IMR-90 (cell line): ENCODE measurements around the gene SV2C.

Experiments used
- CEBPB ChIP-seq: IDR thresholded peaks from 2 replicates; pipeline ENCODE4 v1.6.1; 2012; ENCODE audit warnings: low read depth, low read length, improper control_type of control experiment
- MXI1 ChIP-seq: IDR thresholded peaks from 2 replicates; pipeline ENCODE4 v1.6.1; 2012; ENCODE audit warnings: low read depth, mild to moderate bottlenecking, low read length, moderate library complexity, borderline replicate concordance
- POLR2A ChIP-seq: IDR thresholded peaks from 2 replicates; pipeline ENCODE4 v1.6.1; 2012; ENCODE audit warnings: mild to moderate bottlenecking, low read depth, low read length
- RAD21 ChIP-seq: IDR thresholded peaks from 2 replicates; pipeline ENCODE4 v1.6.1; 2012; ENCODE audit warnings: low read length, improper control_type of control experiment
- TF ChIP-seq, protein P1 (sequence below): conservative IDR thresholded peaks from 2 replicates; pipeline ENCODE4 v1.5.1; 2012; ENCODE audit warnings: mild to moderate bottlenecking, low read depth, low read length, improper control_type of control experiment
- TF ChIP-seq, protein P2 (sequence below): fragments of 150-350 bp; IDR thresholded peaks from 2 replicates; pipeline ENCODE4 v1.6.1; 2016; ENCODE audit warnings: low read depth, mild to moderate bottlenecking, low read length, moderate library complexity, borderline replicate concordance

DNA sequence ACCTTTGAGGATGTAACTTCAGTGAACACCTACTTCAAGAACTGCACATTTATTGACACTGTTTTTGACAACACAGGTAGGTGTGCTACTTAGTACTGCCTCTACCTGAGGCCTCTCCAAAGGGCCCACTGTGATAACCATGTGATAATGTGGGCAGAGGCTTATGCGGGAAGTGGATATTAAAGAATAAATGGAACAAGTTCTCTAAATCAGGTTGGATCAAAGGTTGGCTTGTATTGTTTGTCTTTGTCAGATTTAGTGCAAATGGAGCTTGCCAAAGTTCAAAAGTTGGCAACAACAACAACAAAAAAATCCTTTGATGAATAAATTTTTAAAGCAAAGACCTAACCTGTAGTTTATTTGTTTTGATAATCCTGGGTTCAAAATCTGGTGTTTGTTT, 215.7 kb downstream of the SV2C start:
- TF ChIP-seq, protein P1, sequence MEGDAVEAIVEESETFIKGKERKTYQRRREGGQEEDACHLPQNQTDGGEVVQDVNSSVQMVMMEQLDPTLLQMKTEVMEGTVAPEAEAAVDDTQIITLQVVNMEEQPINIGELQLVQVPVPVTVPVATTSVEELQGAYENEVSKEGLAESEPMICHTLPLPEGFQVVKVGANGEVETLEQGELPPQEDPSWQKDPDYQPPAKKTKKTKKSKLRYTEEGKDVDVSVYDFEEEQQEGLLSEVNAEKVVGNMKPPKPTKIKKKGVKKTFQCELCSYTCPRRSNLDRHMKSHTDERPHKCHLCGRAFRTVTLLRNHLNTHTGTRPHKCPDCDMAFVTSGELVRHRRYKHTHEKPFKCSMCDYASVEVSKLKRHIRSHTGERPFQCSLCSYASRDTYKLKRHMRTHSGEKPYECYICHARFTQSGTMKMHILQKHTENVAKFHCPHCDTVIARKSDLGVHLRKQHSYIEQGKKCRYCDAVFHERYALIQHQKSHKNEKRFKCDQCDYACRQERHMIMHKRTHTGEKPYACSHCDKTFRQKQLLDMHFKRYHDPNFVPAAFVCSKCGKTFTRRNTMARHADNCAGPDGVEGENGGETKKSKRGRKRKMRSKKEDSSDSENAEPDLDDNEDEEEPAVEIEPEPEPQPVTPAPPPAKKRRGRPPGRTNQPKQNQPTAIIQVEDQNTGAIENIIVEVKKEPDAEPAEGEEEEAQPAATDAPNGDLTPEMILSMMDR, result no peak
- TF ChIP-seq RAD21 (no peak), POLR2A (no peak), CEBPB (no peak), MXI1 (no peak)
- TF ChIP-seq, protein P2, sequence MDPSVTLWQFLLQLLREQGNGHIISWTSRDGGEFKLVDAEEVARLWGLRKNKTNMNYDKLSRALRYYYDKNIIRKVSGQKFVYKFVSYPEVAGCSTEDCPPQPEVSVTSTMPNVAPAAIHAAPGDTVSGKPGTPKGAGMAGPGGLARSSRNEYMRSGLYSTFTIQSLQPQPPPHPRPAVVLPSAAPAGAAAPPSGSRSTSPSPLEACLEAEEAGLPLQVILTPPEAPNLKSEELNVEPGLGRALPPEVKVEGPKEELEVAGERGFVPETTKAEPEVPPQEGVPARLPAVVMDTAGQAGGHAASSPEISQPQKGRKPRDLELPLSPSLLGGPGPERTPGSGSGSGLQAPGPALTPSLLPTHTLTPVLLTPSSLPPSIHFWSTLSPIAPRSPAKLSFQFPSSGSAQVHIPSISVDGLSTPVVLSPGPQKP, result no peak
